Stomach (tissue), 9 donors: ENCODE results near the gene SYNJ1. TPM values are rescaled to one million over a fixed set of nuclear protein-coding genes. Genes with fewer than 3 reads are reported as not detected.
"Not testable (repeated sequence)": the region's sequence is repeated elsewhere in the genome, so short reads cannot be mapped to it uniquely, and the experiment has no call there.

Source experiments
- DNase-seq, 2 donors: peaks; one replicate each; pipeline versions ENCODE4 v3.0.0 to v3.0.0-alpha.2; 2013 to 2019
- H3K27ac ChIP-seq, 5 donors: fragments of 200-600 bp in 4 of 5; sonication (generic) in 4 of 5; one replicate each; pipeline ENCODE4 v1.5.1; 2013 to 2019; ENCODE audit warnings: mild to moderate bottlenecking in 1 of 5, moderate library complexity in 1 of 5
- H3K27me3 ChIP-seq, 3 donors: fragments of 200-600 bp; sonication (generic); one replicate each; pipeline ENCODE4 v1.5.1; 2017 to 2019; ENCODE audit warnings: mixed run types in 1 of 3
- H3K36me3 ChIP-seq, 4 donors: fragments of 200-600 bp; sonication (generic); 1 replicate in 3 of 4; 2 replicates in 1 of 4; pipeline ENCODE4 v1.5.1; 2016 to 2019
- H3K4me1 ChIP-seq, 4 donors: fragments of 200-600 bp; sonication (generic); one replicate each; pipeline ENCODE4 v1.5.1; 2016 to 2019
- H3K4me3 ChIP-seq, 4 donors: fragments of 200-600 bp; sonication (generic) in 3 of 4; one replicate each; pipeline ENCODE4 v1.5.1; 2016 to 2019; ENCODE audit warnings: mild to moderate bottlenecking in 1 of 4
- H3K9me3 ChIP-seq, 4 donors: fragments of 200-600 bp; sonication (generic); one replicate each; pipeline ENCODE4 v1.5.1; 2016 to 2019
- EP300 ChIP-seq: sonication (generic); formaldehyde crosslinking; IDR thresholded peaks from one replicate; pipeline ENCODE4 v1.6.1; 2017; ENCODE audit warnings: antibody characterized with exemption
- POLR2A ChIP-seq, 4 donors: fragments of 450-650 bp; IDR thresholded peaks; one replicate each; pipeline ENCODE4 v1.6.1; 2016; ENCODE audit warnings: antibody characterized with exemption in 4 of 4, control low read depth in 2 of 4, mild to moderate bottlenecking in 1 of 4, moderate library complexity in 1 of 4
- POLR2AphosphoS5 ChIP-seq, 3 donors: sonication (generic); formaldehyde crosslinking; IDR thresholded peaks; one replicate each; pipeline ENCODE4 v1.6.1; 2016; ENCODE audit warnings: antibody characterized with exemption in 3 of 3
- WGBS, 5 donors: extraction: QIAGEN DNeasy Blood & Tissue Kit in 3 of 5; methylation state at CpG; one replicate each; pipeline versions ENCODE4 v1.1.5 to v1.1.7; 2013 to 2018; 5-methylcytosine and 5-hydroxymethylcytosine counted together
- intact Hi-C: fragments of 100-400 bp; cut with DNase I; formaldehyde crosslinking; loops from one replicate; pipeline ENCODE4 v1.15.1; 2023; ENCODE audit warnings: low total_unique reads
- polyA plus RNA-seq, 3 donors: library from polyadenylated mRNA; stranded (reverse); fragments of 200-250 nt; gene quantifications; one replicate each; pipeline ENCODE4 v1.2.3, GENCODE V29; 2013
- total RNA-seq, 5 donors: library from RNA; depleted of rRNA; stranded (reverse); fragments of >200 nt; gene quantifications; one replicate each; pipeline versions ENCODE4 v1.1.0 to v1.2.3, GENCODE V29; 2014 to 2016
- TF ChIP-seq, protein P1 (sequence below), 7 experiments: fragments of 450-650 bp in 4 of 7; fragments of 200-600 bp in 3 of 7; sonication (generic) in 3 of 7; IDR thresholded peaks; one replicate each; pipeline ENCODE4 v1.5.1; 2016 to 2019; ENCODE audit warnings: antibody characterized with exemption in 7 of 7, control low read depth in 2 of 7, mild to moderate bottlenecking in 1 of 7
- donor health status: healthy with polysubstance abuse.
- donor health status: Bipolar disorder and iron deficiency.
- donor health status: healthy.

SYNJ1 gene
- total and polyA plus RNA-seq, 8 donors, result 0.89 to 245 (median 6.0) TPM

DNA sequence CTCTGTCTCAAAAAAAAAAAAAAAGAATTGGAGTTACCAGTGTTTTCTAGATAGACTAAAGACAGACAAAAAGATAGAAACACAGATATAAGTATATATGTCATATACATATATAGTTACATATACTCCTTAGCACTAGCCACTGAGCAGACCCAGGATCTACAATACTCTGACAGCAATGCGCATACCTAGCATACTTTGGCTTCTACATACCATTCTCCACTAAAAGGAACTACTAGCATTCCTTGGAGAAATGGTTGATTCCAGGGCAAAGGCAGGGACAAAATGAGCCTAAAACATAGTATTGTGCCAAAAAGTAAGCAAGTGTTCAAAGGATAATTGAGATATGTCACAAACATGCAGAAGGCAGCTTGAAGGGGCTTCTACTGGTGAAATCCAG is 22.7 kb downstream of the SYNJ1 start:
- intact Hi-C loops, result no loop called here
- 94 to 100% (median 100%) methylated on average over 1 of the region's 1 CpG for WGBS, 5 donors

DNA sequence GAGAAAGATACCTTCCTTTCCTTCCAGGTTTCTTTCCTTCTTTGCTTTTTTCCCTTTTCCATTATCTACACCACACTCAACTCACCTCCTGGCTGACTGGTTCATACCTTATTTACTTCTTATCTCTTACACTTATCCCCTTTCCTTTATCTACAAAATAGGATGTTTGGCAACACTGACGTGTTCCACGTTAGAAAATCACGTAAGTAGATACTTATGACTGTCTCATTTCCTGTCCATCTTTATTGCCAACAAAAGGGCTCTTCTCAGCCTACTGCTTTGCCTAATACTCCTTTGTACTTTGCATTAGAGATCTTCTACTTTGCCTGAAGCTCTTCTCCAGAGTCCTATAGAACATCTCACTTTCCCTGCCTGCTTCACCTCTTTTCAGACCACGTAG is 25.1 kb downstream of the SYNJ1 start:
- H3K27ac ChIP-seq, result no peak overlapping the region
- TF ChIP-seq EP300 (no peak), POLR2AphosphoS5 (IDR thresholded peaks at IDR 0.05) (no peak), POLR2A (IDR thresholded peaks at IDR 0.05) (no peak)
- TF ChIP-seq, protein P1, sequence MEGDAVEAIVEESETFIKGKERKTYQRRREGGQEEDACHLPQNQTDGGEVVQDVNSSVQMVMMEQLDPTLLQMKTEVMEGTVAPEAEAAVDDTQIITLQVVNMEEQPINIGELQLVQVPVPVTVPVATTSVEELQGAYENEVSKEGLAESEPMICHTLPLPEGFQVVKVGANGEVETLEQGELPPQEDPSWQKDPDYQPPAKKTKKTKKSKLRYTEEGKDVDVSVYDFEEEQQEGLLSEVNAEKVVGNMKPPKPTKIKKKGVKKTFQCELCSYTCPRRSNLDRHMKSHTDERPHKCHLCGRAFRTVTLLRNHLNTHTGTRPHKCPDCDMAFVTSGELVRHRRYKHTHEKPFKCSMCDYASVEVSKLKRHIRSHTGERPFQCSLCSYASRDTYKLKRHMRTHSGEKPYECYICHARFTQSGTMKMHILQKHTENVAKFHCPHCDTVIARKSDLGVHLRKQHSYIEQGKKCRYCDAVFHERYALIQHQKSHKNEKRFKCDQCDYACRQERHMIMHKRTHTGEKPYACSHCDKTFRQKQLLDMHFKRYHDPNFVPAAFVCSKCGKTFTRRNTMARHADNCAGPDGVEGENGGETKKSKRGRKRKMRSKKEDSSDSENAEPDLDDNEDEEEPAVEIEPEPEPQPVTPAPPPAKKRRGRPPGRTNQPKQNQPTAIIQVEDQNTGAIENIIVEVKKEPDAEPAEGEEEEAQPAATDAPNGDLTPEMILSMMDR (IDR thresholded peaks at IDR 0.05), result no peak
- no peak overlapping the region for H3K4me3 ChIP-seq
- peaks cover 0 to 9% (median 4%) of the 10 kb centered on the region in 4 donors for H3K4me1 ChIP-seq
- no peaks in the 10 kb centered on the region for H3K27me3 ChIP-seq
- WGBS, 5 donors, result 17 to 27% (median 25%) methylated on average over 4 of the region's 4 CpGs
- peaks cover 5 to 14% (median 10%) of the 10 kb centered on the region in 4 donors for H3K36me3 ChIP-seq
- no peaks in the 10 kb centered on the region for H3K9me3 ChIP-seq
- intact Hi-C loops, result no loop called here
- no peak for DNase-seq

More for the DNA sequence above, 22.7 kb downstream of the SYNJ1 start:
- no peak overlapping the region for H3K4me3 ChIP-seq
- peaks cover 0 to 9% (median 4%) of the 10 kb centered on the region in 4 donors for H3K4me1 ChIP-seq
- H3K36me3 ChIP-seq, result peaks cover 0 to 4% (median 0%) of the 10 kb centered on the region in 4 donors
- DNase-seq, result no peak
- no peaks in the 10 kb centered on the region for H3K9me3 ChIP-seq
- no peaks in the 10 kb centered on the region for H3K27me3 ChIP-seq
- H3K27ac ChIP-seq, result no peak overlapping the region
- TF ChIP-seq POLR2AphosphoS5 (IDR thresholded peaks at IDR 0.05) (no peak), POLR2A (IDR thresholded peaks at IDR 0.05) (no peak), EP300 (no peak)
- TF ChIP-seq, protein P1 (IDR thresholded peaks at IDR 0.05), result no peak

DNA sequence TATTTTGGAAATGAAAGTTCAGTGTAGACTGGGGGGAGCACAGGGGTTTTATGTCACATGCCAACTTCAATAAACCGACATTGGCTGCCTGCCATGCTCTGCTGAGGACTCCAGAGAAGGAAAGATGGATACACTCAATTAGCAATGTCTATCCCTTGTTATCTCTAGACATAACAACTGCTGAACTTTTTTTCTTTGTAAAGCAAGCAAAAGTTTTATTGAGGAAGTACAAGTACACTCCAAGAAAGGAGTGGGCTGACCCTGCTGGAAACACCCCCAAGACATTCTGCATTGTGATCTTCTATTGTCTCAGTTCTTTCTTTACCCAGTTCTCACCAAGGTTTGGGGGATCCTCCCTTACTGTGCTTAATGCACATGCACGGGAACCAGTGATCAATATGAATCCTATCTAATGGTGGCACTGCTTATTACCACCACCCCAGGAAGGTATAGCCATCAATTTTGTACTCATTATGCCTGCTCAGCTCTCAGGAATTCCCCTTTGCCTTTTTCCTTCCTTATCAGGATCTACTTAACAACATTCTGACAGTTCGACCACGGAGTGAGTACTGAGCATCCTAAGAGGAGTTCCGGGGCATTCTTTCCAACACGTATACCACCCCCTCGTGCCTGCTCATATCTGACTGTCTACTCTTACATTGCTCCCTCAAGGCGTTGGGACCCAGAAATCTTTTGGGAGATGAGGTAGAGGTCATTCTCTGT is 28.7 kb downstream of the SYNJ1 start:
- no peak overlapping the region for H3K4me3 ChIP-seq
- no peak overlapping the region for H3K27ac ChIP-seq
- H3K9me3 ChIP-seq, result no peaks in the 10 kb centered on the region
- intact Hi-C loops, result no loop called here
- H3K4me1 ChIP-seq, result peaks cover 0 to 9% (median 4%) of the 10 kb centered on the region in 4 donors
- TF ChIP-seq POLR2AphosphoS5 (IDR thresholded peaks at IDR 0.05) (no peak), EP300 (no peak), POLR2A (IDR thresholded peaks at IDR 0.05) (no peak)
- TF ChIP-seq, protein P1 (IDR thresholded peaks at IDR 0.05), result no peak
- DNase-seq, result peak in 1 of 2 donors; percentile 7
- peaks cover 8 to 12% (median 9%) of the 10 kb centered on the region in 4 donors for H3K36me3 ChIP-seq
- 78 to 88% (median 84%) methylated on average over 8 of the region's 8 CpGs for WGBS, 5 donors
- H3K27me3 ChIP-seq, result no peaks in the 10 kb centered on the region

DNA sequence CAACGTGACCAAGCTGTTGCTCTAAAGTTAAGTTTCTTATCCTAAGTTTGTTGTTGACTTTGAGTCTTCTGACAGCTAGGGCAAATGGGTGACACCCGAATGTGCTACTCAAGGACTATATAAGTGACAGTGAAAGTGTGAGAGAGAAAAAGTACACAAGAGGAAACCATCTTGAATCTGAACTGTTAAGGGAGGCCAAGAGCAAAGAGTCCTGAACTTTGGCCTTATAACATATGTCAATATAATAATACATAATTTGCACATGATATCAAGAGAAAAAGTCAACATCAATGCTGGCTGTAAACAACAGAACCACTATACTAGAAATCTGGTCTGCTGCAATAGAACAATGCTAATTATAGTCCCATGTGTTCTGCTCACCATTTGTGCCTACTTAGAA is 29.5 kb downstream of the SYNJ1 start:
- DNase-seq, result no peak
- intact Hi-C loops, result no loop called here
- Histone ChIP-seq H3K9me3 (no peaks in the 10 kb centered on the region), H3K36me3 (peaks cover 8 to 17% (median 16%) of the 10 kb centered on the region in 4 donors), H3K4me3 (no peak overlapping the region), H3K27ac (no peak overlapping the region), H3K4me1 (peaks cover 0 to 9% (median 4%) of the 10 kb centered on the region in 4 donors), H3K27me3 (no peaks in the 10 kb centered on the region)
- TF ChIP-seq EP300 (no peak), POLR2AphosphoS5 (IDR thresholded peaks at IDR 0.05) (no peak)
- TF ChIP-seq, protein P1 (IDR thresholded peaks at IDR 0.05), result no peak
- 62 to 76% (median 71%) methylated on average over 2 of the region's 2 CpGs for WGBS, 5 donors

DNA sequence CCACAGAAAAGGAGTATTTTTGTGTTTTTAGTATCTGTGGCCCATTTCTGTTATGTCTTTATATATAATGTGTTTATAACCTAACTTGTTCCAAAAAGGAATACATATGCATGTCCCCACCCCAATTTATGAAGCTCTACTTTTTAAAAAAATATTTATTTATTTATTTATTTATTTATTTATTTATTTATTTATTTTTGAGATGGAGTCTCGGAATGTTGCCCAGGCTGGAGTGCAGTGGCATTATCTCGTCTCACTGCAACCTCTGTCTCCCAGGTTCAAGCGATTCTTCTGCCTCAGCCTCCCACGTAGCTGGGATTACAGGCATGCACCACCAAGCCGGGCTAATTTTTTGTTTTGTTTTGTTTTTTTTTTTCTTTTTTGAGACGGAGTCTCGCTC is 32.3 kb downstream of the SYNJ1 start:
- not testable (repeated sequence) for H3K27me3 ChIP-seq, H3K9me3 ChIP-seq
- 91 to 99% (median 97%) methylated on average over 7 of the region's 7 CpGs for WGBS, 5 donors

More for the DNA sequence above, 32.3 kb downstream of the SYNJ1 start:
- H3K4me3 ChIP-seq, H3K27ac ChIP-seq, DNase-seq, intact Hi-C loops, H3K4me1 ChIP-seq: not testable (repeated sequence)
- peaks cover 8 to 45% (median 40%) of the 10 kb centered on the region in 4 donors for H3K36me3 ChIP-seq
